HG03025 (cell line): ENCODE results near the gene PEAK1.
"Not testable (repeated sequence)": the region's sequence is repeated elsewhere in the genome, so short reads cannot be mapped to it uniquely, and the experiment has no call there.

Source experiments
- ATAC-seq: cut with Tn5 transposase; IDR thresholded peaks from one replicate; pipeline ENCODE4 v1.9.1; 2021; ENCODE audit warnings: mild to moderate bottlenecking, moderate library complexity; ENCODE audit not compliant: unreplicated experiment, low FRiP score

The PEAK1 gene

GRCh38 chr15:77426871-77427270 is 7.0 kb upstream of the PEAK1 start:
- no peak for ATAC-seq

GRCh38 chr15:77426377-77426776 is 6.5 kb upstream of the PEAK1 start:
- no peak for ATAC-seq

DNA sequence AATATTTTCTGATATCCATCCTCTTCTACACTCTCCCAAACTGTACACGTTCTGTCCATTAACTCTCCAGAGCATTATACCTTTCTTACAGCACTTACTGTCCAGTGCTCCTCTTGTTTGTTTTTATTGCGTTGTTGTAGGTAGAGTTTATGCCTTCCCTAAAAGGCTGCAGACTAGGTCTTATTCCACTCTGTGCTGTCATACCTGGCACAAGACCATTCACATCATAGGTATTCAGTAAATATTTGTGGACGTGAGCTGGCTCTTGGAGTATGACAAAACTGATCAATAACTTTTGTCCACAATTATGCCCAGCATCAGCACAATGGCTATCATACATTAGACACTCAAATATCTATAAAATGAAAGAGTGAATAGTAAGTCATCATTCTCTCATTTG is 5.2 kb upstream of the PEAK1 start:
- no peak for ATAC-seq

- no peak for ATAC-seq
Observed at GRCh38 chr15:77421370-77421700, 1.4 kb upstream of the PEAK1 start.

- ATAC-seq = peak; percentile 34
Observed at GRCh38 chr15:77420610-77421369, 886 bp upstream of the PEAK1 start, which contains the start of gene HMG20A. TSS of gene HMG20A (plus strand) at chr15:77420888. CDS start at chr15:77458408, 37,520 bp downstream.

GRCh38 chr15:77418966-77419835 is 703 bp downstream of the PEAK1 start:
- ATAC-seq = no peak

GRCh38 chr15:77418391-77418965 is 1.4 kb downstream of the PEAK1 start:
- ATAC-seq = no peak

GRCh38 chr15:77417602-77418001 is 2.3 kb downstream of the PEAK1 start:
- ATAC-seq = no peak

DNA sequence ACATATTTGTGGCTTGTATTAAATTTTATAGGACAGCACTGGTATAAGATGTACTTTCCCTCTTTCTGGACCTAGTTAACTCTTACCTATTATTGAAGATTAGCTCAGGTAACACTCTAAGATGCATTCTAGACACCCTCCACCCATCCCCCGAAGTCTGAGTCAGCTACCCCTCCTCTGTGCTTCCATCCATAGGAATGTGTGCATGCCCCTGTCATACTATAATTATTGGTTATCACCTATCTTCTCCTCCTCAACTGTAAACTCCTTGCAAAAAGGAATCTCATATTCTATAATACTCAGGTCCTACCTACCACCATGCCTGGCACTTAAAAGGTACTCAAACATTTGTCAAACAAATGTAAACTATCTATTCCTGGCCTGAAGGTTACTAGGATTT is 3.0 kb downstream of the PEAK1 start:
- no peak for ATAC-seq

- no peak for ATAC-seq
Observed at GRCh38 chr15:77416148-77416455, 3.8 kb downstream of the PEAK1 start.

DNA sequence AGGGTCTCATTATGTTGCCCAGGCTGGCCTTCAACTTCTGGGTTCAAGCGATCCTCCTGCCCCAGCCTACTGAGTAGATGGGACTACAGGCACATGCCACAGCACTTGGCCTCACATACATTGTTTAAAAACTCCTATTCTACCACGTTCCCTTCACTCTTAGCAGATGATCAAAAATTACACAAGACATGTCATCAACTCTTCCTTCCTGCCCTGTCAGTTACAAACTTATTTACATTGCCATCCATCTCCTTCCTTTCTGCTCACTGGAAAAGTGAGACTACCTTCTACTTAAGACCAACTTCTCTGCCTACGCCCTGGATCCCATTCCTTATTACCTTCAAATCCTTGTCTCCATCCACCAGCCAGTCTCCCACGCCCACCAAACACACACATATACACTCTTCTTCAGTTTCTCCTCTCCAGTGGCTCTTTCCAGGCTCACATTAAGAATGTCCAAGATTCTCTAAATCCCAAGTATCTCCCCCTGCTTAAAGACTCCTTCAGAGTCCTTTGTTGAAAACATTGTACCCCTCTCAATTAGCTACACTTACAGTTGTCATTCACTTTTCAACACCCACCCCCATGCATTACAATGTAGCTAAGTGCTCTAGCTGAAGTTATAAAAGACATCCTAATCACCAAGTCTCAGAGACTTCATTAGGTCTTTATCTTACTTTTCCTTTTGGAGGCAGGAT is 4.3 kb downstream of the PEAK1 start:
- ATAC-seq = no peak

DNA sequence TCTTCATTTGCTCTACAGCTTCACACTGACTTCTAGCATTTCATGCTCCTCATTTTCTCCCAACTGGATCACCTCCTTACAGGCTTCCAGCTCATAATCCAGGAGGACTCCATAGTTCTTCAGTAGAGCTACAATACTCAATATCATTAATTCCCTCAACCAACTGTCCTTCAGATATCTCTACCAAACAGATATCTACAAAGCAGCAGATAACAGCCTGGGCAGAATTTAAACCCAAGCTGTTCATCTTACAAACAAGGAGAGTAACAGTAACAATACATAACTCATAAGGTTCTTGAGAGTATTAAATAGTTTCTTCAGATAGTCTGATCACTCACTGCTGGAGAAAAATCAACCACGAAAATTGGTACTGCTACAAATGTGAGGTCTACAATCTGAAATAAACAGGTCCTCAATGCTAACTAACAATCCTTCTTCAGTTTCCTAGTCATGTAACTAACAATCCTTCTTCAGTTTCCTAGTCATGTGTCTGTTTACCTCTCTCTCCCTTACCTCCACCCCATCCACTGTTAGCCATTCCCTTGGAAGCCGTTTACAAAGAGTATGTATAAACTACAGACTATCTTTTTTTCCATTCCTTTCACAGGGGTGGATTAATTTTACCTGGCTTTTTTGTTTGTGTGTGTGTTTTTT is 5.0 kb downstream of the PEAK1 start:
- ATAC-seq = no peak

GRCh38 chr15:77413699-77414349 is 6.1 kb downstream of the PEAK1 start:
- no peak for ATAC-seq

DNA sequence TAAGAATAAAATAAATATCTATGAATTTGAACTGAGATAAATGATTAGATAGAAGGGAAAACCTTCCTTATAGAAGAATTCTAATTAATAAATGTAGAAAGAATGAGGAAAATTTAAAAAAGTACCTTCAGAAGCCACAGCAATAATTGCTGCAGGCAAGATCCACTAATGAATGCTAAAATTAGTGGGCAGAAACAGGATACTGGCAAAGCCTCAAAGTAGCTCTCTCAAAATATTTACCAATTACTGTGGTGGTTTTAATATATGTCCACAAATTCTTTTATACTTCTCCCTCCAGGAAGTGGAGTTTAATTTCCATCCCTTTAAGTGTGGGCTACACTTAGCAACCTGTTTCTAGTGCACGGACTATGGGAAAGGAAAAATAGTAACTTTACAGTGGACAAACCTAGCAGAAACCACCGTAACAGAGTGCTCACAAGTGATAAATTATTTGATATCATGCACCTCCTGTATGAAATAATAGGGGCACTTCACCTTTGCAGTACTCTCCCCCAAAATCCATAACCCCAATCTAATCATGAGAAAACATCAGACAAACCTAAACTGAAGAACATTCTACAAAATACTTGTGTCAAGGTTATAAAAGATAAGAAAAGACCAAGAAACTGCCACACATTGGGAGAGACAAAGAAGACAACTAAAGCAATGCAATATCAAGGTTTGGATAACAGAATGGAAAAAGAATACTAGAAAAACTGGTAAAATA is 6.8 kb downstream of the PEAK1 start:
- no peak for ATAC-seq

GRCh38 chr15:77411619-77411976 is 8.3 kb downstream of the PEAK1 start:
- no peak for ATAC-seq

DNA sequence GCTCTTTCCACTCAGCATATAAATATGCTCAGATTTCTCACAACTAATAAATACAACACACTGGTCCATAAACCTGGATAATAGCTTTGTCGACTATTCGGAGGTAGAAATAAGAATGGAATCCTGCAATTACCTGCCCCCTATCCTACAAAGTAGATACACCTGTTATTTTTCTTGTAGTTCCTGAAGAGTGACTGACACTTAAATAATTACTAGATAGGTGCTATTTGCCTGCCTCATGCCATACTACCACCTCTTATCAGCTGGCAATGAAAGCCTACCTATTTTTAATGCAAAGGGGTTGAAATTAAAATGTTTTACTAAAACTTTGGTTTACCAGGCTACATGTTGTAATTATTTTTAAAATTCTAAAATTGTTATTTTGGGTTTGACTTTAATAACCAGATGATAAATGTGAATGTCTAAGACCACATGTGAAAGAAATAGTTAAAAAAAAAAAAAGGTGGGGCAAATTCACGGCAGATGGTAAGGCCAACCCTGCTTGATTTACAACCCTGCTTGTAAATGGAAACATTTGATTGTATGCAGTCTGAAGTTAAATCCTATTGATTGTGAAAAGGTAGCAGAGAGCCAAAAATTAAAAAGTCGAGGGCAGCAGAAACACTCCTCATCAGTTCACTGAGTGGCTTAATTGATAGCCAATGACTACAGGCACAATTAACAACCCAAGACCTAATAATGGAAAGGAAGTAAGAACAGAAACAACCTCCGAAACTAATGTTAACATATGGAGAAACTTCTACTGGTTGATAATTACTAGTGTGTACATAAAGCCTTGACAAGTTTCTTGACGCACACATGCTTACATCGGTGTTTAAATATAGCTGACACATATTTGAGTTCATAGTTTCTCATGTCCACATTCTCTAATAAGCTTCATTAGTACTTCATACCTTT is 8.9 kb downstream of the PEAK1 start:
- no peak for ATAC-seq

DNA sequence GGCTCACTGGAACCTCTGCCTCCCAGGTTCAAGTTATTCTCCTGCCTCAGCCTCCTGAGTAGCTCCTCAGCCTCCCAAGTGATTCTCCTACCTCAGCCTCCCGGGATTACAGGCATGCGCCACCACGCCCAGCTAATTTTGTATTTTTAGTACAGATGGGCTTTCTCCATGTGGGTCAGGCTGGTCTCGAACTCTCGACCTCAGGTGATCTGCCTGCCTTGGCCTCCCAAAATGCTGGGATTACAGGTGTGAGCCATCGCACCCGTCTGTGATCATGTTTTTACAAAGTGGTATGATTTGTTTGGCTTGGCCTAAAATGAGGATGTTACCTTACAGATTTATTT is 9.8 kb downstream of the PEAK1 start:
- ATAC-seq = not testable (repeated sequence)
